IPS DF 4.7 (cell line): ENCODE data around the gene MIB2.

Experiments used
- DNase-seq: peaks from one replicate; pipeline ENCODE4 v3.0.0-alpha.2; 2013; ENCODE audit warnings: low spot score; ENCODE audit errors: extremely low read depth

The MIB2 gene

GRCh38 chr1:1598051-1598719 lies 17.1 kb upstream of the MIB2 start:
- DNase-seq, result no peak

DNA sequence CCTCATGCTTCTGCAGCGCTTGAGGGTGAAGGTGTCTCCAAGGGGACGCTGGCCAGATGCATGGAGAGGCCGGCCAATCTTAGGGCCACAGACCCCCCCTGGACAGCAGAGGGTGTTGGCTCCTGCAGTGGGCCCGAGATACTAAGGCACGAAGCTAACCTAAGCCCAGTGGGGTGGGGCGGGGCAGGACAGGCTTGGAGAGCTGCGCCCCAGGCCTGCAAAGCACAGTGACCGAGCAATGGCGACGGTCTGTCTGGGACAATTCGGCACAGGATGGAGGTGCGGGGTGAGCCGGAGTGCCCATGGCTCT lies 16.6 kb upstream of the MIB2 start:
- no peak for DNase-seq

GRCh38 chr1:1599030-1599934 lies 16.0 kb upstream of the MIB2 start:
- no peak for DNase-seq

DNA sequence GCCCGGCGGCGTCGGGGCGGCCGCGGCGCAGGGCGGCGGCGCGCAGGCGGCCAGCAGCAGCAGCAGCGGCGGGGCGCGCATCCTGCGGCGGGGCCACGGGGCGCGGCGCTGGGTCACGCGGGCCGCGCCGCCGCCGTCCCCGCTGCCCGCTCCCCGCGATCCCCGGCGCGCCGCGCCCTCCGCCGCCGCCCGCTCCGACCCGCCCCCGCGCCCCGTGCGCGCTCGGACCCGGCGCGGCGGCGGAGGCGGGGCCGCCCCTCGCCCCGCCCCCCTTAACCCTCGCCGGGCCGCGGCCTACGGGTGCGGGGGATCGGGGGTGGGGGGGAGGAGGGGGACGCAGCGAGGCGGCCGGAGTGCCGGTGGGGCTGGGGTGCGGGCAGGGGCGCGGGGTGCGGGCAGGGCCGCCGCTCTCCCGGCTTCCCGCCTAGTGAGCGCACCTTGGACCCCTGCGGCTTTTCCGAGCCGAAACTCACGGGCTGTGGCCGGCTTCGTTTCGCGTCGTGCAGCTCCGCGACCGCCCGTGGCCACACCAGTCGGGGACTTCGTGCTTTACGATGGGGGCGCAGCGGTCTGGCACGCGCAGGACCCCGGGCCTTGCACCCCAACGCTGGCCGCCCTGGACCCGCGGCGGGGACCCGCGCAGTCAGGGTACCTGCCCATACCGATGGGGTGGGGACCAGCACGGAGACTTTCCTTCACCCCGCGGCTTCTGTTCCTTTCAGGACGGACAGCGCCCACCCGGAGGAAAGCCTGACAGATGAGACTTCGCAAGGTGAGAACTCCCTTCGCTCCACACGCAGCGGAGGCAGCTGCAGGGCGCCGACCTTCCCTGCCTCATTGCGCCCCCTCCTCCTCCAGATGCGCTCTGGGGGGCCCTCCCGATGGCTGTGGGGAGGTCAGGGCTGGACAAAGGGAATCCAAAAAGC lies 15.1 kb upstream of the MIB2 start, which contains the start of gene FNDC10:
FNDC10 (minus strand) TSS at position 201 of the 926 bp plus-strand sequence; CDS start at position 81, 120 bp downstream.
- DNase-seq, result no peak

- DNase-seq, result no peak
These were observed 14.3 kb upstream of the MIB2 start for GRCh38 chr1:1600861-1601563.

GRCh38 chr1:1601564-1602303 lies 13.6 kb upstream of the MIB2 start:
- DNase-seq, result no peak

- no peak for DNase-seq
These were observed 12.9 kb upstream of the MIB2 start for GRCh38 chr1:1602304-1602967.

GRCh38 chr1:1602968-1603506 lies 12.3 kb upstream of the MIB2 start:
- no peak for DNase-seq

DNA sequence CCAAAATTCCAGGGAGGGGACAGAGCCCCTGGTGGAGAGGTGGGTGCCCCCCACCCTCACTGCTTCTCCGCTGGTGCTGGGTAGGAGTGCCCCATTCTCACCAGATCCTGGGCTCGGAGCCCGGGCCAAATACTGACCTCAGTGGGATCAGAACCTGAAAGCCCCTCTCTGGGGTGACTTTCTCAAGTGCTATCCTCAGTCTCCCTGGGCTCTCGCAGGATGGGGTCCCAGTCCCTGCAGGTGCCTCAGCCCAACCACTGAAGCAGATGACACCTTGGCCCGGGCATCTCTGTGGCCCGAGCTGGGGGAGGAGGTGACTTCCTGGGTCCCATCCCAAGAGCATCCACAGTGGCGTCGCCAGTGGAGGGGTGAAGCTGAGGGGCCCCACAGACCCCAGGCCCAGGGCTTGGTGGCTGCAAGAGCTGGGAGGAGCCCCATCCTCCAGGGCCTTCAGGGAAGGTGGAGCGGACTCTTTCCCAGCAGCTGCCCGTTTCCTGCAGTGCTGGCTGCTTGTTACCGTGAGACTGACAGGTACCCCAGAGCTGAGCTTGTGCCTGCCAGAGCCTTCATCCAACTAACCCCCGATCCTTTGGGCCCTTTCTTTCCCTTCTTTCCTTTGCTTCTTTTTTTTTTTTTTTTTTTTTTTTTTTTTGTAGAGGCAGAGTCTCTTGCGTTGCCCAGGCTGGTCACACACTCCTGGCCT lies 11.5 kb upstream of the MIB2 start:
- no peak for DNase-seq

DNA sequence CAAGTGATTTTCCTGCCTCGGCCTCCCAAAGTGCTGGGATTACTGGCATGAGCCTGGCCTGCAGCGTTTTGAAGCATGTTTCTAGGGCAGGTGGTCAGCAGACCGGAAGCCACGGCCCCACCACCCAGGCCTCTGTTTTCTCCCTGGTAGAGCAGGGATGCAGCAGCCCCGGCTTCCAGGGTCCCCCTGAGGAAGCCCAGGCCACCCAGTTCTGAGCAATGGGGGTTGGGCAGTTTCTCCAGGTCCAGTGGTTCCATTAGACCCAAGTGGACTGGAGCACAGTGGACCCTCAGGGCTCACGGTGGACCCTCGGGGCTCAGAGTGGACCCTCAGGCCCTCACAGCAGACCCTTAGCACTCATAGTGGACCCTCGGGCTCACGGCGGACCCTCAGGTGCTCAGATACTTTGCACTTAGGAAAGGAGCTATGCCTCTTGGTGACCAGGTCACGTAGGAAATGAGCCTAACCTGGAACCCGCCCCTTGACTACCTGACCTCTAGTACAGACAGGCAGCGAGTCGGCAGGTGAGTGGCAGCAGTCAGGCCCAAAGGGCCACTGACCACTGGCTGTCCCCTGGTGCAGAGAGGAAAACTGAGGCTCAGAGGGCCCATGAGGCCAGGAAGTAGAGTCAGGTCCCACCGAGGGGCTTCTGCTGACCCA lies 10.8 kb upstream of the MIB2 start:
- DNase-seq, result no peak

GRCh38 chr1:1605034-1605591 lies 10.2 kb upstream of the MIB2 start:
- no peak for DNase-seq

- no peak for DNase-seq
These were observed 9.6 kb upstream of the MIB2 start for GRCh38 chr1:1605724-1606123.

GRCh38 chr1:1606232-1606631 lies 9.1 kb upstream of the MIB2 start:
- DNase-seq, result no peak

GRCh38 chr1:1609822-1610485 lies 5.3 kb upstream of the MIB2 start:
- no peak for DNase-seq

DNA sequence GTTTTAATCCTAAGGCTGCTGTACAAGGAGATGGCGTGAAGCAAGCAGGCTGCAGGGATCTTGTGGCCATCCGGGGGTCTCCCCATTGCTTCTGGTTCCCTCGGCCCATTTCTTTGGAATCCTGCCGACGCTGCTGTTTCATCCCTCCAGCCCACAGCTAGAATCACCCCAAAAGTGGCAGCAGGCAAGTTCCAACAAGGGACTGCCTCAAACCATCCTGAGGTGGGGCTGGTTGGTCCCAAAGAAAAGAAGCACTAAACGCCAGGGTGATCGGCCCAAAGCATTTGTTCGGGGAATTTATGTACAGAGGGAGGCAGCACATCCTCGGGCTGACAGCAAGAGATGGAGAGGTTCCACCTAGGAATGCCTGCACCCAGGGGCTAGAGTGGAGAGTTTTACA lies 4.5 kb upstream of the MIB2 start:
- no peak for DNase-seq

DNA sequence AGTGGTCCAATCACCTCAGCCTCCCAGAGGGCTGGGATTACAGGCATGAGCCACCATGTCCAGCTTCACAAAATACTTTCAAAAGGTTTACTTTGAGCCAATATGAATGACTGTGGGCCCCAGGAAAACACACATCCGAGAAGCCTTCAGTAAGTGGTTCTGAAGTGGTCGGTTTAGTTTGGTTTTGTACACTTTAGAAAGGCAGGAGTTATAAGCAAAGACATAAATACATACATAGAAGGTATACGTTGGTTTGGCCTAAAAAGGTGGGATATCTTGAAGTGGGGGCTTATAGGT lies 3.2 kb upstream of the MIB2 start:
- DNase-seq, result no peak

DNA sequence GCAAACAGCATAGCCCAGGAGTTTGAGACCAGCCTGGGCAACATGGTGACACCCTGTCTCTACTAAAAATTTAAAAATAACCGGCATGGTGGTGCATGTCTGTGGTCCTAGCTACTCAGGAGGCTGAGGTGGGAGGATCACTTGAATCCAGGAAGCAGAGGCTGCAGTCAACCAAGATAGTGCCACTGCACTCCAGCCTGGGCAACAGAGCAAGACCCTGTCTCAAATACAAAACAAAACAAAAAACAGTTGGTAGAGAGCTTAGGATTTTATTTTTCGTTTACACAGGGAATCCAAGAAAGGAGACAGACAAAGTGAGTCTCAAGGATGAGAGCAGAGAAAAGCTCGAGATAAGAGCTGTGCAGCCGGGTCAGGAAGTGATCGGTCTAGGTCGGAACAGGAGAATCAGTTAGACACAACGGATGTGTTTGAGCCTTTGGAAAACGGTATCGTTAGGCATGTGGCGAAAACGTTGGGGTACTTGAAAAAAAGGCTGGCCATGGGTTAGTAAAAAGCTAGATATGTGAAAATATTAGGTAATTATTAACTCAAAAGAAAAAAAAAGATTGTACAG lies 1.7 kb upstream of the MIB2 start:
- DNase-seq, result no peak
